Measurements from ENCODE around the gene HRH3.

The HRH3 gene

DNA sequence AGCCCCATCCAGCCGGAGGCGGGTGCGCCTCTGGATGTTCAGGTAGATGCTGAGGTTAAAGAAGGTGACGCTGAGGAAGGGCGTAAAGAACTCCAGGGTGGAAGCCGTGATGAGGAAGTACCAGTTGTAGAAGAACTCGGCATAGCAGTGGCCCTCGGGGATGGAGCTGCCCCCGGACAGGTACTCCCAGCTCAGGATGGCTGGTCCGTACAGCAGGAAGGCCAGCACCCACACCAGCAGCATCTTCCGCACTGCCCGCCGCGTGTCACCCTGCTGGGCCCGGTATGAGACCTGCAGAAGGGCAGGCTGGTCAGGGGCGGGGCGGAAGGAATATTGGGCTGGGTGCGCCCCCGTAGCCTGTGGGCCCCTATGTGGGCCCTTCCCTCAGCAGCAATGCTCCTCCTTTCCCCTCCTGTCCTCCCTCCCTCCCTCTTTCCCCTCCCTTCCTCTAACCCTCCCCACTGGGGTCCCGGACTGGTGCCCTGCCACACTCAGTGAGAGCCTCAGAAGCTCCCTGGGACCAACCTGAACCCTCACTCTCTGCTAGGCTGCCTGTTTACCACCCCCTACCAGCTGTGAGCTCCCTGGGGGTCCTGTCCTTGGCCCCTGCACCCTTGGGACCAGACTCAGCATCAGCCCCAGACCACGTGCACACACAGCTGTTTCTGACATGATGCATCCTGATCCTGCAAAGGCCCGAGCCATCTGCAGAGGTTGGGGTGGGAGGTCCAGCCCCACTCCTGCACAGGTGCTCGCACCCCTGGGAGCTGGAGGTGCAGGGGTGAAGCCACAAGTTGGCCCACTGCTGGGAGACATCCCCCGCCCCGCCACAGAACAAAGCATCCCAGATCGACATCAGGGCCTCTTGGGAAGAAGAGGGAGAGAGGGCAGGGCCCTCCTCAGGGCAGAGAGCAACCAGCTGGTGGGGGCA, 3.2 kb downstream of the HRH3 start:
- DNase-seq (ENCODE audit: low read depth in 2 of 2, low spot score in 1 of 2): no peak

DNA sequence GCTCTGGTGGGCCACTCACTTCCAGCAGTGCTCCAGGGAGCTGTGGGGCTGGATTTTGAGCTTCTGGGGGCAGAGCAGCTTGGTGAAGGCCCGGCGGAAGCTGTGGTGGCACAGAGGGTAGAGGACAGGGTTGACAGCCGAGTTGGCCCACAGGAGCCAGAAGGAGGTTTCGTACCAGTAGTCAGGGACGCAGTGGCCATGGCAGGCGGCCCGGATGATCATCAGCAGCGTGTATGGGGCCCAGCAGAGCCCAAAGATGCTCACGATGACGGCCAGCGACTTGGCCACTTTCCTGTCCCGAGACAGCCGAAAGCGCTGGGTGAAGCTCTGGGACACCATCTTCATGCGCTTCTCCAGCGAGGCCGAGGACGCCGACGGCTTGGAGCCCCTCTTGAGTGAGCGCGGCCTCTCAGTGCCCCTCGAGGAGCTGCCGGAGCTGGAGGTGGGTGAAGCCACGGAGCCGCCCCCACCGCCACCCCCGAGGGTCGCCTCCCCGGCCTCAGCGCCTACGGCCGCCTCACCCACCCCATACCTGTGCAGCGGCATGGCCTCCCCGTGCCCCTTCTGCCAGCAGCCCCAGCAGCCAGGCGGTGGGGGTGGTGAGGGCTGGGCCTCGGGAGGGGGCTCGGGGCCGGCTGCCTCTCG, 4.0 kb downstream of the HRH3 start:
- DNase-seq (ENCODE audit: low read depth in 2 of 2, low spot score in 1 of 2): no peak

- no peak for DNase-seq (ENCODE audit: low read depth in 2 of 2, low spot score in 1 of 2)
Measured at GRCh38 chr20:62215020-62215990, 4.8 kb downstream of the HRH3 start.

DNA sequence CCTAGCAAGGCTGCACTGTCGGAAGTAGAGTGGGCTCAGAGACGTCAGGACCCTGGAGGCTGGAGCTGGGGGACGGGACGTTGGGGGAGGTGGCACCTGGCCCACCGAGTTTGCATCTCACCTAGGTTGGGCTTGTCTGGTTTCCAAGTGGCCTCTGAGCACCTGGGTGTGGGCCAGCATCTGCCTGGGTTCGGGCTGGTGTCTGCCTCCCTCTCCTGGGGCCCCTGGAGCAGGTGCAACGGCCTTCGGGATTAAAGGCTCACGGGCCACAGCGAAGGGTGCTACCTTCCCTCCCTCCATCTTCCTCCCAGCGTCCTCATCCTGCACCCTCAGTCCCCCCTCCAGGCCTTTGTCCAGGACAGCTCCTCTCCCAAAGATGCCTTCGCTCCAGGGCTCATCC, 6.0 kb downstream of the HRH3 start:
- no peak for DNase-seq (ENCODE audit: low read depth in 2 of 2, low spot score in 1 of 2)

- DNase-seq (ENCODE audit: low read depth in 2 of 2, low spot score in 1 of 2): no peak
Measured at GRCh38 chr20:62212299-62212698, 7.8 kb downstream of the HRH3 start.

GRCh38 chr20:62211769-62212288, 8.2 kb downstream of the HRH3 start:
- DNase-seq (ENCODE audit: low read depth in 2 of 2, low spot score in 1 of 2): no peak

- DNase-seq (ENCODE audit: low read depth in 2 of 2, low spot score in 1 of 2): no peak
Measured at GRCh38 chr20:62211216-62211615, 8.9 kb downstream of the HRH3 start.

- DNase-seq (ENCODE audit: low read depth in 2 of 2, low spot score in 1 of 2): no peak
Measured at GRCh38 chr20:62210496-62210855, 9.6 kb downstream of the HRH3 start.

DNA sequence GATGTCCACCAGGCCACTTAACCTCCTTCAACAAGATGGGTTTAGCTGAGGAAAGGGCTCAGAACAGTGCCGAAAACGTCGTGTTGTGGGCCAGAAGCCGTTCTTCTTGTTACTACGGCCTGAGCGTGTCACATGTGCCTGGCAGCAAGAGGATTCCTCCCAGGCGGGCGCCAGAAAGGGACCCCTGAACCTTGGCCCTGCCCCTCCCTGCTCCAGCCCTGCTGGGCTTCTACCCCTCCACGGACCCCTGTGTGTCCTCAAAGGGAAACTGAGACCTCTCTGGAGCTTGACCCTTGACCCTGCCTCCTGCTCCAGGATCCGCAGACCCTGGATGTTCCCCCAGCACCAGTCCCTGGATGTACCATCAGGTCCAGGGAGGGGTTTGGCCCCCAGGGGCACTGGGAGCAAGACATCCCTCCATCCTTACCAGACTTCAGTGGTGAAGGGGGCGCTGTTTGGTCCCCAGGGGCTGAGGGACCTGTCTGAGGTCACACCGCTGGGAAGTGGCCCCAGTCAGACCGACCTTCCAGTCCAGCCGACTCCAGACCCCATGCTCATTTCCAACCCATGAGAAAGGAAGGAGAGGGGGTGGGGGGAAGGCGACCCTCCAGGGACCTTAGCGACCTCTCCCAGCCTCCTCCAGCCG, 10.1 kb downstream of the HRH3 start:
- no peak for DNase-seq (ENCODE audit: low read depth in 2 of 2, low spot score in 1 of 2)

GRCh38 chr20:62208795-62209755, 11.0 kb downstream of the HRH3 start:
- no peak for DNase-seq (ENCODE audit: low read depth in 2 of 2, low spot score in 1 of 2)

DNA sequence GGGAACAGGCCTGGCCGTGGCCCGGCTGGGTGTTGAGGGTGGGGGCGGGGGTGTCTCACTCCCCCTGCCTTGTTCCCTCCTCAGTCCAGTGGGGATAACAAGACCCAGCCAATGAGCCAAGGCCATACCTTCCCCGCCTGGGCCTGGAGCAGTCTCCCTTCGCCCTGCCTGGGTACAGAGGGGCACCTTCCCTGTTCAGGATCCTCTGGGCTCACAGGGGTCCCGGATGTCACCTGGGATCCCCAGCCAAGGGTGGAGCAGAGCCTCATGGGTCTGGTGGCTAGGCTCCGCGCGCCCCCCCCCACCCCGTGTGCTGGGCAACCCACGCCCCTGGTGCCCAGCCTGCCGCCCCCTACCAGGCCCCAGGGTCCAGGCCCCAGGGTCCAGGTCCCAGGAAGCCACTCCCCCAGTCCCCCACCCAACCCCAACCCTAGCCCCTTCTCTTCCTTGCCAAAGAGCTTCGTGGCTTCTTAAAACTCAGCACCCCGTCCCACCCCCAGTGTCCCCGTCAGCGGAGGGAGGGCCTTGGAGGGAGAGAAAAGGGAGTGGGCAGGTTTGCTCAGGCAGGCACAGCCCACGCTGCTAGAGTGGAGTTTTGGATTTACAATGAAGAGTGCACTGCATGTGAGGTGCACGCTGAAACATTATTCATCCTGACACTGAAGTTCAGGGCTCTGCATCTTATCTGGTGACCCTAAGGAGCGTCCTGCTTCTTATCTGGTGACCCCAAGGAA, 11.8 kb downstream of the HRH3 start:
- no peak for DNase-seq (ENCODE audit: low read depth in 2 of 2, low spot score in 1 of 2)

DNA sequence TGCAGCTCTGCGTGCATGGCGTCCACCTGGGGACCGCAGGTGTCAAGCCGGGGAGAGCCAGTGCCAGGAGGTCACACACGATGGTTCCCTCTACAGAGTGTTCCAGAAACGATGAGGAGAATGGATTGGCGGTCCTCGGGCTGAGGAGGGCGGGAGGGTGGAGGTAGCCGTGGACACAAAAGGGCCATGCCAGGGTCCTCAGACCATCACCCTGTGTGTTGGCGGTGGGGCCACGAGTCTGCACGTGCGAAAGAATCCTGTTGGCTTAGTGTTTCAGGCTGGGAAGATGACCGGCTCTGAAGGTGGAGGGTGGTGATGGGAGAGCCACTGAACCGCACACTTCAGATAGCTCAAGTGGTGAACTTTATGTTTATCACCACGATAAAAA, 13.7 kb downstream of the HRH3 start:
- no peak for DNase-seq (ENCODE audit: low read depth in 2 of 2, low spot score in 1 of 2)

GRCh38 chr20:62205618-62206387, 14.3 kb downstream of the HRH3 start:
- no peak for DNase-seq (ENCODE audit: low read depth in 2 of 2, low spot score in 1 of 2)

- DNase-seq (ENCODE audit: low read depth in 2 of 2, low spot score in 1 of 2): no peak
Measured at GRCh38 chr20:62203378-62204030, 16.6 kb downstream of the HRH3 start.

- DNase-seq (ENCODE audit: low read depth in 2 of 2, low spot score in 1 of 2): no peak
Measured at GRCh38 chr20:62202676-62203377, 17.3 kb downstream of the HRH3 start.

GRCh38 chr20:62202083-62202395, 18.0 kb downstream of the HRH3 start:
- DNase-seq (ENCODE audit: low read depth in 2 of 2, low spot score in 1 of 2): no peak
